HepG2 (cell line): ENCODE data around the gene CIBAR2. TPM values are rescaled to one million over a fixed set of nuclear protein-coding genes. Genes with fewer than 3 reads are reported as not detected.

Source experiments
- HOXA5 ChIP-seq: sonication (generic); formaldehyde crosslinking; IDR thresholded peaks from 2 replicates; pipeline ENCODE4 v1.4.0; 2020; ENCODE audit warnings: missing genetic modification reagents
- KLF9 ChIP-seq: IDR thresholded peaks from 2 replicates; pipeline ENCODE4 v1.6.1; 2016; ENCODE audit warnings: low read depth
- MEIS1 ChIP-seq: sonication (generic); formaldehyde crosslinking; IDR thresholded peaks from 2 replicates; pipeline ENCODE4 v1.9.0; 2021; ENCODE audit warnings: mild to moderate bottlenecking, missing genetic modification reagents, moderate library complexity, borderline replicate concordance
- MIER3 ChIP-seq: IDR thresholded peaks from 2 replicates; pipeline ENCODE4 v1.6.1; 2016; ENCODE audit warnings: missing compliant biosample characterization, borderline replicate concordance
- NFYC ChIP-seq: IDR thresholded peaks from 2 replicates; pipeline ENCODE4 v1.6.1; 2016; ENCODE audit warnings: missing genetic modification reagents, missing compliant biosample characterization
- PAF1 ChIP-seq: IDR thresholded peaks from 2 replicates; pipeline ENCODE4 v1.6.1; 2016; ENCODE audit warnings: missing genetic modification reagents, missing compliant biosample characterization
- PAX8 ChIP-seq: sonication (generic); formaldehyde crosslinking; IDR thresholded peaks from 2 replicates; pipeline ENCODE4 v1.8.0; 2022; ENCODE audit warnings: mild to moderate bottlenecking, missing genetic modification reagents, borderline replicate concordance
- PBX2 ChIP-seq: IDR thresholded peaks from 2 replicates; pipeline ENCODE4 v1.6.1; 2016; ENCODE audit warnings: control low read depth
- PLRG1 ChIP-seq: fragments of 450-650 bp; conservative IDR thresholded peaks from 2 replicates; pipeline ENCODE4 v1.6.1; 2016
- POGK ChIP-seq: sonication (generic); formaldehyde crosslinking; conservative IDR thresholded peaks from 2 replicates; pipeline ENCODE4 v1.8.0; 2022; ENCODE audit warnings: mild to moderate bottlenecking, moderate library complexity, missing genetic modification reagents
- SCMH1 ChIP-seq: sonication (generic); formaldehyde crosslinking; IDR thresholded peaks from 2 replicates; pipeline ENCODE4 v1.9.0; 2021; ENCODE audit warnings: missing genetic modification reagents, mild to moderate bottlenecking, borderline replicate concordance
- SIN3A ChIP-seq: IDR thresholded peaks from 2 replicates; pipeline ENCODE4 v1.6.1; 2011; ENCODE audit warnings: low read depth, mild to moderate bottlenecking, control low read depth, low read length, borderline replicate concordance
- TEAD3 ChIP-seq: optimal IDR thresholded peaks from 2 replicates; pipeline ENCODE3; 2016; ENCODE audit warnings: borderline replicate concordance
- ZFP36L1 ChIP-seq: sonication (generic); formaldehyde crosslinking; IDR thresholded peaks from 2 replicates; pipeline ENCODE4 v1.8.0; 2022; ENCODE audit warnings: mild to moderate bottlenecking, missing genetic modification reagents, moderate library complexity
- ZMYM3 ChIP-seq: sonication (generic); formaldehyde crosslinking; IDR thresholded peaks from 2 replicates; pipeline ENCODE4 v1.5.1; 2020; ENCODE audit warnings: mild to moderate bottlenecking, missing genetic modification reagents
- ZNF326 ChIP-seq: sonication (generic); formaldehyde crosslinking; IDR thresholded peaks from 2 replicates; pipeline ENCODE4 v1.4.0; 2020; ENCODE audit warnings: missing genetic modification reagents, borderline replicate concordance
- ZNF382 ChIP-seq: sonication (generic); formaldehyde crosslinking; IDR thresholded peaks from 2 replicates; pipeline ENCODE4 v1.5.0; 2020; ENCODE audit warnings: missing genetic modification reagents, mild to moderate bottlenecking, borderline replicate concordance
- ZNF501 ChIP-seq: sonication (generic); formaldehyde crosslinking; IDR thresholded peaks from 2 replicates; pipeline ENCODE4 v1.5.1; 2020; ENCODE audit warnings: mild to moderate bottlenecking, moderate library complexity, missing genetic modification reagents
- ZNF589 ChIP-seq: sonication (generic); formaldehyde crosslinking; conservative IDR thresholded peaks from 2 replicates; pipeline ENCODE4 v1.8.0; 2022; ENCODE audit warnings: mild to moderate bottlenecking, moderate library complexity, missing genetic modification reagents
- ZNF614 ChIP-seq: IDR thresholded peaks from 2 replicates; pipeline ENCODE4 v1.6.1; 2018; ENCODE audit warnings: missing biosample characterization, missing genetic modification reagents, inconsistent platforms, borderline replicate concordance
- ZNF619 ChIP-seq: sonication (generic); formaldehyde crosslinking; IDR thresholded peaks from 2 replicates; pipeline ENCODE4 v1.4.0; 2020; ENCODE audit warnings: mild to moderate bottlenecking, missing genetic modification reagents
- ZSCAN31 ChIP-seq: sonication (generic); formaldehyde crosslinking; IDR thresholded peaks from 2 replicates; pipeline ENCODE4 v1.5.0; 2020; ENCODE audit warnings: low read depth, mild to moderate bottlenecking, missing genetic modification reagents
- polyA plus RNA-seq, 8 experiments: library from polyadenylated mRNA; depleted of rRNA in 3 of 8; stranded (reverse) in 7 of 8; unstranded in 1 of 8; fragments of >200 nt; fragmentation: Illumina TruSeq in 4 of 8; extraction: Trizol in 4 of 8; gene quantifications; 2 replicates each; pipeline versions ENCODE4 v1.2.1 to v1.2.3, GENCODE V29; 2011 to 2016; ENCODE audit warnings: low read depth in 4 of 8, missing spikeins in 1 of 8, mixed read lengths in 1 of 8; ENCODE audit not compliant: insufficient read depth in 1 of 8
- total RNA-seq, 5 experiments: library from RNA; depleted of rRNA; stranded (reverse); fragments of >200 nt; fragmentation: Illumina TruSeq; extraction: Trizol; gene quantifications; 2 replicates each; pipeline ENCODE4 v1.2.3, GENCODE V29; 2016; ENCODE audit warnings: low read depth in 1 of 5
- TF ChIP-seq, protein P1 (sequence below): sonication (generic); formaldehyde crosslinking; IDR thresholded peaks from 2 replicates; pipeline ENCODE4 v1.4.0; 2020; ENCODE audit warnings: missing genetic modification reagents
- TF ChIP-seq, protein P2 (sequence below): sonication (generic); formaldehyde crosslinking; IDR thresholded peaks from 2 replicates; pipeline ENCODE4 v1.4.0; 2020; ENCODE audit warnings: missing genetic modification reagents, borderline replicate concordance
- TF ChIP-seq, protein P3 (sequence below): sonication (generic); formaldehyde crosslinking; IDR thresholded peaks from 2 replicates; pipeline ENCODE4 v1.8.1; 2023; ENCODE audit warnings: mild to moderate bottlenecking, inconsistent platforms, moderate library complexity, missing genetic modification reagents, borderline replicate concordance

The CIBAR2 gene
- total and polyA plus RNA-seq, 2 of the 13 experiments (the other 11 are each of a cell fraction or from before 2014, with no cell fraction given): not detected

DNA sequence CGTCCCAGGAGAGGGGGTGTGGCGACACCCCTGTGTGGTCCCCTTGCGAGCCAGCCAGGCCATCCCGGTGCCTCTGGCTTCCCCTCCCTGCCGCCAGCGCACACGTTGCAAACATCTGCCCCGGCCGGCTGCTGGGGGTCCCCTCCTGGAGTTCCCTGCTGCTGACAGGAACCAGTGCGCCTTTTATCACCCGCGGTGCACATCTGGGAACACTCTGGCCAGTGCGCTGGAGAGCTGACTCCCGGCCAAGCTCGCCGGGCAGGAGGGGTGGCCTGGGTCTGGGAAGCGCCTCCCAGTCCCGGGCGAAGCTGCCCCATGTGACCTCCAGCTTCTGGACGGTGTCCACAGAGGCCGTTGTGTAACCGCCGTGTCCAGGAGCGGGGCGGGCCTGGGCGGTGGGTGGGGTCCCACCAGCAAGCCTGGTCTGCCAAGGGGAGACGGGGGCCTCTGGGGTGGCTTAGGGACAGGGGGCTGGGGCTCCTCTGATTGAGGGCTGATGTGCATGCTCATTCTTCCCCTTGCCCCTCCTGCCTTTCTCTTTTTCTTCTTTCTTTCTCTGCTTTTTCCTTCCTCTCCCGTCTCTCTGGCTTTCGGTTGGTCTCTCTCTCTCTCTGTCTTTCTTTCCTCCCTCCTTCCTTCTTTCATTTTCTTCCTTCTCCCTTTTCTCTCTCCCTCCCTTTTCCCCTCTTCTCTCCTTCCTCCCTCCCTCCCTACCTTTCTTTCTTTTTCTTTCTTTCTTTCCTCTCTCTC, 25.2 kb upstream of the CIBAR2 start (continued):
- TF ChIP-seq ZNF614: peak; percentile 40; the same call in 1 of the 2 replicates
- no peak; the same call in none of the 2 replicates for TF ChIP-seq POGK
- no peak for TF ChIP-seq ZNF382 (CRISPR knock-in tag)
- TF ChIP-seq HOXA5 (CRISPR knock-in tag): peak; percentile 86
- TF ChIP-seq, protein P1, sequence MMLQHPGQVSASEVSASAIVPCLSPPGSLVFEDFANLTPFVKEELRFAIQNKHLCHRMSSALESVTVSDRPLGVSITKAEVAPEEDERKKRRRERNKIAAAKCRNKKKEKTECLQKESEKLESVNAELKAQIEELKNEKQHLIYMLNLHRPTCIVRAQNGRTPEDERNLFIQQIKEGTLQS (CRISPR knock-in tag): no peak
- peak; percentile 36; the same call in 1 of the 2 replicates for TF ChIP-seq PAX8 (CRISPR knock-in tag)
- TF ChIP-seq ZSCAN31 (CRISPR knock-in tag): 0 out of 2 replicates have a peak, but pooled peaks have one; percentile 34
- TF ChIP-seq NFYC (CRISPR knock-in tag): no peak
- TF ChIP-seq, protein P2, sequence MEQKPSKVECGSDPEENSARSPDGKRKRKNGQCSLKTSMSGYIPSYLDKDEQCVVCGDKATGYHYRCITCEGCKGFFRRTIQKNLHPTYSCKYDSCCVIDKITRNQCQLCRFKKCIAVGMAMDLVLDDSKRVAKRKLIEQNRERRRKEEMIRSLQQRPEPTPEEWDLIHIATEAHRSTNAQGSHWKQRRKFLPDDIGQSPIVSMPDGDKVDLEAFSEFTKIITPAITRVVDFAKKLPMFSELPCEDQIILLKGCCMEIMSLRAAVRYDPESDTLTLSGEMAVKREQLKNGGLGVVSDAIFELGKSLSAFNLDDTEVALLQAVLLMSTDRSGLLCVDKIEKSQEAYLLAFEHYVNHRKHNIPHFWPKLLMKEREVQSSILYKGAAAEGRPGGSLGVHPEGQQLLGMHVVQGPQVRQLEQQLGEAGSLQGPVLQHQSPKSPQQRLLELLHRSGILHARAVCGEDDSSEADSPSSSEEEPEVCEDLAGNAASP (CRISPR knock-in tag): peak; percentile 97
- peak; percentile 57; the same call in 1 of the 2 replicates for TF ChIP-seq MIER3
- peak; percentile 69 for TF ChIP-seq ZMYM3
- TF ChIP-seq TEAD3 (CRISPR knock-in tag): no peak
- TF ChIP-seq, protein P3, sequence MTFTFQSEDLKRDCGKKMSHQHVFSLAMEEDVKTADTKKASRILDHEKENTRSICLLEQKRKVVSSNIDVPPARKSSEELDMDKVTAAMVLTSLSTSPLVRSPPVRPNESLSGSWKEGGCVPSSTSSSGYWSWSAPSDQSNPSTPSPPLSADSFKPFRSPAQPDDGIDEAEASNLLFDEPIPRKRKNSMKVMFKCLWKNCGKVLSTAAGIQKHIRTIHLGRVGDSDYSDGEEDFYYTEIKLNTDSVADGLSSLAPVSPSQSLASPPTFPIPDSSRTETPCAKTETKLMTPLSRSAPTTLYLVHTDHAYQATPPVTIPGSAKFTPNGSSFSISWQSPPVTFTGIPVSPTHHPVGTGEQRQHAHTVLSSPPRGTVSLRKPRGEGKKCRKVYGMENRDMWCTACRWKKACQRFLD: peak; percentile 68; the same call in 1 of the 2 replicates
- peak; percentile 65; the same call in 1 of the 2 replicates for TF ChIP-seq ZNF619 (CRISPR knock-in tag)
- TF ChIP-seq ZNF501 (CRISPR knock-in tag): peak; percentile 78
- TF ChIP-seq PLRG1: no peak
- TF ChIP-seq MEIS1 (CRISPR knock-in tag): no peak
- no peak for TF ChIP-seq PBX2 (CRISPR knock-in tag)
- TF ChIP-seq ZNF326 (CRISPR knock-in tag): no peak; the same call in 1 of the 2 replicates
- no peak for TF ChIP-seq ZNF589 (CRISPR knock-in tag)
- 0 out of 2 replicates have a peak, but pooled peaks have one; percentile 14 for TF ChIP-seq SIN3A
- no peak for TF ChIP-seq PAF1
- no peak for TF ChIP-seq SCMH1
- peak; percentile 30; the same call in 1 of the 2 replicates for TF ChIP-seq KLF9 (CRISPR knock-in tag)
- 0 out of 2 replicates have a peak, but pooled peaks have one; percentile 70 for TF ChIP-seq ZFP36L1 (CRISPR knock-in tag)
